ENCODE measurements around the gene ZBTB43.

DNA sequence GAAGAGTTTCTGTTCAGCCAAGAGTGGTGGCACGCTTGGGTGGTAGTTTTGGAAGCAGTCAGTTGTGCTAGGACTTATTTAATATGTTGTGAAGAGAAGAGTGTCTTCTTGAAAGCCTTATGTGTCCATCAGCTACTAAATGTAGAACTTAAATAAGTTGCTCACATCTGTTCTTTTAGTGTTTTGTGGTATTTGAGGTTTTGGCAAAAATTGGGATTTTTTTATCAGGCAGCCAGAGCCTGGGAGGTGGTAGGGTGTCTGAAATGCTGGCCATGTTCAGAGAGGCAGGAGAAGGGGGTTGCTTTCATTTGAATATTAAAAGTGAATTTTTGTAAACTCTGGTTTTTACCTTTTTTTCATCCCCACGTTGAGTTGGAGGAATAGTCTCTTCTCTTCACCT lies 31.4 kb downstream of the ZBTB43 start:
- TF ChIP-seq, protein P1, sequence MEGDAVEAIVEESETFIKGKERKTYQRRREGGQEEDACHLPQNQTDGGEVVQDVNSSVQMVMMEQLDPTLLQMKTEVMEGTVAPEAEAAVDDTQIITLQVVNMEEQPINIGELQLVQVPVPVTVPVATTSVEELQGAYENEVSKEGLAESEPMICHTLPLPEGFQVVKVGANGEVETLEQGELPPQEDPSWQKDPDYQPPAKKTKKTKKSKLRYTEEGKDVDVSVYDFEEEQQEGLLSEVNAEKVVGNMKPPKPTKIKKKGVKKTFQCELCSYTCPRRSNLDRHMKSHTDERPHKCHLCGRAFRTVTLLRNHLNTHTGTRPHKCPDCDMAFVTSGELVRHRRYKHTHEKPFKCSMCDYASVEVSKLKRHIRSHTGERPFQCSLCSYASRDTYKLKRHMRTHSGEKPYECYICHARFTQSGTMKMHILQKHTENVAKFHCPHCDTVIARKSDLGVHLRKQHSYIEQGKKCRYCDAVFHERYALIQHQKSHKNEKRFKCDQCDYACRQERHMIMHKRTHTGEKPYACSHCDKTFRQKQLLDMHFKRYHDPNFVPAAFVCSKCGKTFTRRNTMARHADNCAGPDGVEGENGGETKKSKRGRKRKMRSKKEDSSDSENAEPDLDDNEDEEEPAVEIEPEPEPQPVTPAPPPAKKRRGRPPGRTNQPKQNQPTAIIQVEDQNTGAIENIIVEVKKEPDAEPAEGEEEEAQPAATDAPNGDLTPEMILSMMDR (IDR thresholded peaks at IDR 0.05), result no peak
- no peak for TF ChIP-seq EP300 (IDR thresholded peaks at IDR 0.05)
